K562 (cell line): ENCODE data around the gene CDAN1.

ENCODE experiments used
- CREB1 ChIP-seq, 2 experiments: sonication (generic) in 1 of 2; formaldehyde crosslinking in 1 of 2; IDR thresholded peaks; 2 replicates each; pipeline versions ENCODE4 v1.6.1 to v1.8.0; 2012 to 2022; ENCODE audit warnings: inconsistent platforms in 1 of 2, mild to moderate bottlenecking in 1 of 2, missing genetic modification reagents in 1 of 2, moderate library complexity in 1 of 2
- CREM ChIP-seq: IDR thresholded peaks from 2 replicates; pipeline ENCODE4 v1.6.1; 2014; ENCODE audit warnings: antibody characterized with exemption, low read depth
- EZH2 ChIP-seq: IDR thresholded peaks from 2 replicates; pipeline ENCODE4 v1.6.1; 2012; ENCODE audit warnings: low read depth, mild to moderate bottlenecking, inconsistent platforms, low read length, borderline replicate concordance
- FOSL1 ChIP-seq: fragments of 200-800 bp; sonication (Bioruptor generic); conservative IDR thresholded peaks from 2 replicates; pipeline ENCODE4 v1.6.1; 2016; ENCODE audit warnings: missing genetic modification characterization, missing compliant biosample characterization
- GATAD2B ChIP-seq: fragments of 450-650 bp; IDR thresholded peaks from 2 replicates; pipeline ENCODE4 v1.6.1; 2017; ENCODE audit warnings: mild to moderate bottlenecking, borderline replicate concordance
- MTF1 ChIP-seq: fragments of 250-450 bp; sonication (Bioruptor Pico); IDR thresholded peaks from 2 replicates; pipeline ENCODE4 v1.9.0; 2021; ENCODE audit warnings: moderate library complexity, mild to moderate bottlenecking, inconsistent platforms, borderline replicate concordance
- RCOR1 ChIP-seq, 2 experiments: IDR thresholded peaks; 2 replicates each; pipeline ENCODE4 v1.6.1; 2012; ENCODE audit warnings: low read depth in 2 of 2, low read length in 2 of 2, borderline replicate concordance in 1 of 2, improper control_type of control experiment in 1 of 2
- TF ChIP-seq, protein P1 (sequence below), 3 experiments: IDR thresholded peaks in 2 of 3; conservative IDR thresholded peaks in 1 of 3; 2 replicates each; pipeline ENCODE4 v1.5.1; 2011 to 2012; ENCODE audit warnings: low read length in 3 of 3, mild to moderate bottlenecking in 3 of 3, control low read depth in 2 of 3, improper control_type of control experiment in 1 of 3, inconsistent platforms in 1 of 3, low read depth in 1 of 3, mixed read lengths in 1 of 3, moderate library complexity in 1 of 3; ENCODE audit not compliant: insufficient read depth in 2 of 3
- TF ChIP-seq, protein P2 (sequence below), 2 experiments: fragments of 450-650 bp; IDR thresholded peaks; 2 replicates each; pipeline ENCODE4 v1.6.1; 2016
- TF ChIP-seq, protein P3 (sequence below), 3 experiments: fragments of 200-800 bp in 1 of 3; fragments of 250-450 bp in 1 of 3; fragments of 450-650 bp in 1 of 3; sonication (Bioruptor Pico) in 1 of 3; sonication (Bioruptor generic) in 1 of 3; formaldehyde crosslinking in 1 of 3; IDR thresholded peaks; 2 replicates each; pipeline versions ENCODE4 v1.6.1 to v1.8.0; 2016 to 2022; ENCODE audit warnings: mild to moderate bottlenecking in 2 of 3, missing genetic modification characterization in 2 of 3, missing compliant biosample characterization in 1 of 3, moderate library complexity in 1 of 3
- TF ChIP-seq, protein P4 (sequence below): sonication (generic); formaldehyde crosslinking; IDR thresholded peaks from 2 replicates; pipeline ENCODE4 v1.8.0; 2022; ENCODE audit warnings: mild to moderate bottlenecking, low read depth, missing genetic modification reagents
- TF ChIP-seq, protein P5 (sequence below): fragments of 450-650 bp; IDR thresholded peaks from 2 replicates; pipeline ENCODE4 v1.6.1; 2016
- TF ChIP-seq, protein P6 (sequence below), 2 experiments: fragments of 450-650 bp in 1 of 2; IDR thresholded peaks; 2 replicates each; pipeline ENCODE4 v1.6.1; 2011 to 2017; ENCODE audit warnings: low read depth in 2 of 2, antibody characterized with exemption in 1 of 2, borderline replicate concordance in 1 of 2, low read length in 1 of 2, mild to moderate bottlenecking in 1 of 2, mixed read lengths in 1 of 2; ENCODE audit not compliant: control insufficient read depth in 1 of 2

DNA sequence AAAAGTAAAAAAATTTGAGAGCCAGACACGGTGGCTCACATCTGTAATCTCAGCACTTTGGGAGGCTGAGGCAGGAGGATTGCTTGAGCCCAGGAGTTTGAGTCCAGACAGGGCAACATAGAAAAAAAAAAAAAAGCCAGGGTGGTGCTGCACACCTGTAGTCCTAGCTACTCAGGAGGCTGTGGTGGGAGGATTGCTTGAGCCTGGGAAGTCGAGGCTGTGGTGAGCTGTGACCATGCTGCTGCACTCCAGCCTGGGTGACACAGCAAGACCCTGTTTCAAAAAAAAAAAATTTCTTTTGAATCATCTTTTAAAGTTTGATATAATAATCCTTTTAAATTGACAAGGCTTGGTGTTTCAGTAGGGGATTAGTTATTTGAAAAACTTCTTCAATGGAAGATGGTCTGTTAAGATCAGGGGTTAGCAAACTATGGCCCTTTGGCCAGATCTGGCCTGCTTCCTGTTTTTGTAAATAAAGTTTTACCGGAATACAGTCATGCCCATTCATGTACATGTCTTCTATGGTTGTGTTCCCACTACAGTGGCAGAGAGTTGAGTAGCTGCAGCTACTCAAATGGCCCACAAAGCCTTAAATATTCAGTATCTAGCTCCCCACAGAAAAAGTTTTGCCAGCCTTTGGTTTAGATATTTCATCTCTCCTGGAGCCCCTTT lies 28.9 kb downstream of the CDAN1 start:
- TF ChIP-seq, protein P1, sequence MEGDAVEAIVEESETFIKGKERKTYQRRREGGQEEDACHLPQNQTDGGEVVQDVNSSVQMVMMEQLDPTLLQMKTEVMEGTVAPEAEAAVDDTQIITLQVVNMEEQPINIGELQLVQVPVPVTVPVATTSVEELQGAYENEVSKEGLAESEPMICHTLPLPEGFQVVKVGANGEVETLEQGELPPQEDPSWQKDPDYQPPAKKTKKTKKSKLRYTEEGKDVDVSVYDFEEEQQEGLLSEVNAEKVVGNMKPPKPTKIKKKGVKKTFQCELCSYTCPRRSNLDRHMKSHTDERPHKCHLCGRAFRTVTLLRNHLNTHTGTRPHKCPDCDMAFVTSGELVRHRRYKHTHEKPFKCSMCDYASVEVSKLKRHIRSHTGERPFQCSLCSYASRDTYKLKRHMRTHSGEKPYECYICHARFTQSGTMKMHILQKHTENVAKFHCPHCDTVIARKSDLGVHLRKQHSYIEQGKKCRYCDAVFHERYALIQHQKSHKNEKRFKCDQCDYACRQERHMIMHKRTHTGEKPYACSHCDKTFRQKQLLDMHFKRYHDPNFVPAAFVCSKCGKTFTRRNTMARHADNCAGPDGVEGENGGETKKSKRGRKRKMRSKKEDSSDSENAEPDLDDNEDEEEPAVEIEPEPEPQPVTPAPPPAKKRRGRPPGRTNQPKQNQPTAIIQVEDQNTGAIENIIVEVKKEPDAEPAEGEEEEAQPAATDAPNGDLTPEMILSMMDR (IDR thresholded peaks at IDR 0.05 in 2 of 3, conservative IDR thresholded peaks at IDR 0.05 in 1 of 3; ENCODE audit: insufficient read depth in 2 of 3, low read depth in 1 of 3, low read length in 3 of 3), result no peak
- TF ChIP-seq EZH2 (no peak), CREB1 (IDR thresholded peaks at IDR 0.05) (no peak), CREB1 (CRISPR knock-in tag; IDR thresholded peaks at IDR 0.05) (no peak), RCOR1 (IDR thresholded peaks at IDR 0.05; ENCODE audit: borderline replicate concordance in 1 of 2, low read depth in 2 of 2, low read length in 2 of 2) (no peak), FOSL1 (tag) (no peak), MTF1 (CRISPR knock-in tag) (no peak), GATAD2B (no peak), CREM (no peak)
- TF ChIP-seq, protein P2, sequence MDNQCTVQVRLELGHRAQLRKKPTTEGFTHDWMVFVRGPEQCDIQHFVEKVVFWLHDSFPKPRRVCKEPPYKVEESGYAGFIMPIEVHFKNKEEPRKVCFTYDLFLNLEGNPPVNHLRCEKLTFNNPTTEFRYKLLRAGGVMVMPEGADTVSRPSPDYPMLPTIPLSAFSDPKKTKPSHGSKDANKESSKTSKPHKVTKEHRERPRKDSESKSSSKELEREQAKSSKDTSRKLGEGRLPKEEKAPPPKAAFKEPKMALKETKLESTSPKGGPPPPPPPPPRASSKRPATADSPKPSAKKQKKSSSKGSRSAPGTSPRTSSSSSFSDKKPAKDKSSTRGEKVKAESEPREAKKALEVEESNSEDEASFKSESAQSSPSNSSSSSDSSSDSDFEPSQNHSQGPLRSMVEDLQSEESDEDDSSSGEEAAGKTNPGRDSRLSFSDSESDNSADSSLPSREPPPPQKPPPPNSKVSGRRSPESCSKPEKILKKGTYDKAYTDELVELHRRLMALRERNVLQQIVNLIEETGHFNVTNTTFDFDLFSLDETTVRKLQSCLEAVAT (IDR thresholded peaks at IDR 0.05), result no peak
- TF ChIP-seq, protein P3, sequence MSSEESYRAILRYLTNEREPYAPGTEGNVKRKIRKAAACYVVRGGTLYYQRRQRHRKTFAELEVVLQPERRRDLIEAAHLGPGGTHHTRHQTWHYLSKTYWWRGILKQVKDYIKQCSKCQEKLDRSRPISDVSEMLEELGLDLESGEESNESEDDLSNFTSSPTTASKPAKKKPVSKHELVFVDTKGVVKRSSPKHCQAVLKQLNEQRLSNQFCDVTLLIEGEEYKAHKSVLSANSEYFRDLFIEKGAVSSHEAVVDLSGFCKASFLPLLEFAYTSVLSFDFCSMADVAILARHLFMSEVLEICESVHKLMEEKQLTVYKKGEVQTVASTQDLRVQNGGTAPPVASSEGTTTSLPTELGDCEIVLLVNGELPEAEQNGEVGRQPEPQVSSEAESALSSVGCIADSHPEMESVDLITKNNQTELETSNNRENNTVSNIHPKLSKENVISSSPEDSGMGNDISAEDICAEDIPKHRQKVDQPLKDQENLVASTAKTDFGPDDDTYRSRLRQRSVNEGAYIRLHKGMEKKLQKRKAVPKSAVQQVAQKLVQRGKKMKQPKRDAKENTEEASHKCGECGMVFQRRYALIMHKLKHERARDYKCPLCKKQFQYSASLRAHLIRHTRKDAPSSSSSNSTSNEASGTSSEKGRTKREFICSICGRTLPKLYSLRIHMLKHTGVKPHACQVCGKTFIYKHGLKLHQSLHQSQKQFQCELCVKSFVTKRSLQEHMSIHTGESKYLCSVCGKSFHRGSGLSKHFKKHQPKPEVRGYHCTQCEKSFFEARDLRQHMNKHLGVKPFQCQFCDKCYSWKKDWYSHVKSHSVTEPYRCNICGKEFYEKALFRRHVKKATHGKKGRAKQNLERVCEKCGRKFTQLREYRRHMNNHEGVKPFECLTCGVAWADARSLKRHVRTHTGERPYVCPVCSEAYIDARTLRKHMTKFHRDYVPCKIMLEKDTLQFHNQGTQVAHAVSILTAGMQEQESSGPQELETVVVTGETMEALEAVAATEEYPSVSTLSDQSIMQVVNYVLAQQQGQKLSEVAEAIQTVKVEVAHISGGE (CRISPR knock-in tag; IDR thresholded peaks at IDR 0.05), result no peak
- TF ChIP-seq, protein P4, sequence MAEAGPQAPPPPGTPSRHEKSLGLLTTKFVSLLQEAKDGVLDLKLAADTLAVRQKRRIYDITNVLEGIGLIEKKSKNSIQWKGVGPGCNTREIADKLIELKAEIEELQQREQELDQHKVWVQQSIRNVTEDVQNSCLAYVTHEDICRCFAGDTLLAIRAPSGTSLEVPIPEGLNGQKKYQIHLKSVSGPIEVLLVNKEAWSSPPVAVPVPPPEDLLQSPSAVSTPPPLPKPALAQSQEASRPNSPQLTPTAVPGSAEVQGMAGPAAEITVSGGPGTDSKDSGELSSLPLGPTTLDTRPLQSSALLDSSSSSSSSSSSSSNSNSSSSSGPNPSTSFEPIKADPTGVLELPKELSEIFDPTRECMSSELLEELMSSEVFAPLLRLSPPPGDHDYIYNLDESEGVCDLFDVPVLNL (CRISPR knock-in tag), result no peak
- TF ChIP-seq, protein P5, sequence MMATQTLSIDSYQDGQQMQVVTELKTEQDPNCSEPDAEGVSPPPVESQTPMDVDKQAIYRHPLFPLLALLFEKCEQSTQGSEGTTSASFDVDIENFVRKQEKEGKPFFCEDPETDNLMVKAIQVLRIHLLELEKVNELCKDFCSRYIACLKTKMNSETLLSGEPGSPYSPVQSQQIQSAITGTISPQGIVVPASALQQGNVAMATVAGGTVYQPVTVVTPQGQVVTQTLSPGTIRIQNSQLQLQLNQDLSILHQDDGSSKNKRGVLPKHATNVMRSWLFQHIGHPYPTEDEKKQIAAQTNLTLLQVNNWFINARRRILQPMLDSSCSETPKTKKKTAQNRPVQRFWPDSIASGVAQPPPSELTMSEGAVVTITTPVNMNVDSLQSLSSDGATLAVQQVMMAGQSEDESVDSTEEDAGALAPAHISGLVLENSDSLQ, result no peak
- TF ChIP-seq, protein P6, sequence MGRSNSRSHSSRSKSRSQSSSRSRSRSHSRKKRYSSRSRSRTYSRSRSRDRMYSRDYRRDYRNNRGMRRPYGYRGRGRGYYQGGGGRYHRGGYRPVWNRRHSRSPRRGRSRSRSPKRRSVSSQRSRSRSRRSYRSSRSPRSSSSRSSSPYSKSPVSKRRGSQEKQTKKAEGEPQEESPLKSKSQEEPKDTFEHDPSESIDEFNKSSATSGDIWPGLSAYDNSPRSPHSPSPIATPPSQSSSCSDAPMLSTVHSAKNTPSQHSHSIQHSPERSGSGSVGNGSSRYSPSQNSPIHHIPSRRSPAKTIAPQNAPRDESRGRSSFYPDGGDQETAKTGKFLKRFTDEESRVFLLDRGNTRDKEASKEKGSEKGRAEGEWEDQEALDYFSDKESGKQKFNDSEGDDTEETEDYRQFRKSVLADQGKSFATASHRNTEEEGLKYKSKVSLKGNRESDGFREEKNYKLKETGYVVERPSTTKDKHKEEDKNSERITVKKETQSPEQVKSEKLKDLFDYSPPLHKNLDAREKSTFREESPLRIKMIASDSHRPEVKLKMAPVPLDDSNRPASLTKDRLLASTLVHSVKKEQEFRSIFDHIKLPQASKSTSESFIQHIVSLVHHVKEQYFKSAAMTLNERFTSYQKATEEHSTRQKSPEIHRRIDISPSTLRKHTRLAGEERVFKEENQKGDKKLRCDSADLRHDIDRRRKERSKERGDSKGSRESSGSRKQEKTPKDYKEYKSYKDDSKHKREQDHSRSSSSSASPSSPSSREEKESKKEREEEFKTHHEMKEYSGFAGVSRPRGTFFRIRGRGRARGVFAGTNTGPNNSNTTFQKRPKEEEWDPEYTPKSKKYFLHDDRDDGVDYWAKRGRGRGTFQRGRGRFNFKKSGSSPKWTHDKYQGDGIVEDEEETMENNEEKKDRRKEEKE (IDR thresholded peaks at IDR 0.05; ENCODE audit: borderline replicate concordance in 1 of 2, control insufficient read depth in 1 of 2, low read depth in 2 of 2, low read length in 1 of 2), result no peak
